T-cell (primary cell): ENCODE results near the gene LRRK1. TPM values are rescaled to one million over a fixed set of nuclear protein-coding genes. Genes with fewer than 3 reads are reported as not detected.

Experiments used
- ATAC-seq, 4 experiments: fragments of 200-7000 bp in 3 of 4; fragments of 150-1000 bp in 1 of 4; cut with Tn5 transposase; replicated peaks in 1 of 4; 1 replicate in 3 of 4; 2 replicates in 1 of 4; pipeline ENCODE4 v1.10.0; 2021; ENCODE audit warnings: moderate library complexity in 3 of 4, mild to moderate bottlenecking in 2 of 4, moderate number of reproducible peaks in 1 of 4
- CTCF ChIA-PET, 2 donors: fragments of 300-600 bp; sonication (Branson Sonifier 250); formaldehyde crosslinking; loops; one replicate each; lab custom pipeline; 2022; ENCODE audit warnings: antibody characterized with exemption in 2 of 2; lab: Charles Lee
- POLR2A ChIA-PET, 2 donors: fragments of 300-600 bp; sonication (Branson Sonifier 250); formaldehyde crosslinking; loops; one replicate each; lab custom pipeline; 2022; ENCODE audit warnings: antibody characterized with exemption in 2 of 2; lab: Charles Lee
- DNase-seq, 35 experiments: peaks; one replicate each; pipeline versions ENCODE4 v3.0.0 to v3.0.0-alpha.2; 2013 to 2023
- H3K27ac ChIP-seq: one replicate; pipeline ENCODE4 v1.5.1; 2013; ENCODE audit warnings: low read length
- H3K27me3 ChIP-seq, 2 experiments: replicated peaks in 1 of 2; 1 replicate in 1 of 2; 2 replicates in 1 of 2; pipeline versions ENCODE4 v1.6.1 to v1.7.0; 2013; ENCODE audit warnings: low read length in 1 of 2, mixed read lengths in 1 of 2; ENCODE audit not compliant: control insufficient read depth in 2 of 2, insufficient read depth in 2 of 2; ENCODE audit errors: extremely low read depth in 1 of 2
- H3K36me3 ChIP-seq, 2 donors: 1 replicate in 1 of 2; 2 replicates in 1 of 2; pipeline versions ENCODE4 v1.6.1 to v1.7.0; 2013; ENCODE audit warnings: low read length in 1 of 2; ENCODE audit not compliant: control insufficient read depth in 2 of 2, insufficient read depth in 1 of 2; ENCODE audit errors: extremely low read depth in 1 of 2
- H3K4me1 ChIP-seq, 2 experiments: 1 replicate in 1 of 2; 2 replicates in 1 of 2; pipeline versions ENCODE4 v1.6.1 to v1.7.0; 2013; ENCODE audit warnings: low read length in 2 of 2, mixed read lengths in 1 of 2; ENCODE audit not compliant: insufficient read depth in 2 of 2, control insufficient read depth in 1 of 2; ENCODE audit errors: extremely low read depth in 1 of 2
- H3K4me3 ChIP-seq, 2 donors: 1 replicate in 1 of 2; 2 replicates in 1 of 2; pipeline versions ENCODE4 v1.5.1 to v1.7.0; 2013; ENCODE audit warnings: mild to moderate bottlenecking in 2 of 2, low read length in 1 of 2, moderate library complexity in 1 of 2; ENCODE audit not compliant: control insufficient read depth in 1 of 2; ENCODE audit errors: extremely low read depth in 1 of 2
- H3K9me3 ChIP-seq: 2 replicates; pipeline ENCODE4 v1.7.0; 2013
- H3K27ac Mint-ChIP-seq, 2 donors: one replicate each; pipeline ENCODE4 v1.8.0; 2020 to 2021; ENCODE audit warnings: mild to moderate bottlenecking in 2 of 2, mixed read lengths in 2 of 2
- H3K27me3 Mint-ChIP-seq, 2 donors: one replicate each; pipeline ENCODE4 v1.8.0; 2021 to 2022; ENCODE audit warnings: mixed read lengths in 2 of 2
- H3K36me3 Mint-ChIP-seq: one replicate; pipeline ENCODE4 v1.8.0; 2021; ENCODE audit warnings: mixed read lengths
- H3K4me1 Mint-ChIP-seq, 3 donors: one replicate each; pipeline ENCODE4 v1.8.0; 2020 to 2022; ENCODE audit warnings: mixed read lengths in 3 of 3, mild to moderate bottlenecking in 1 of 3
- H3K4me3 Mint-ChIP-seq, 3 donors: one replicate each; pipeline ENCODE4 v1.8.0; 2020 to 2022; ENCODE audit warnings: mild to moderate bottlenecking in 3 of 3, mixed read lengths in 3 of 3, moderate library complexity in 3 of 3
- H3K9me3 Mint-ChIP-seq, 3 donors: one replicate each; pipeline ENCODE4 v1.8.0; 2020 to 2022; ENCODE audit warnings: mixed read lengths in 3 of 3
- WGBS: methylation state at CpG from one replicate; pipeline ENCODE4 v1.1.5; 2013; ENCODE audit warnings: missing lambda C conversion rate; ENCODE audit not compliant: insufficient coverage; 5-methylcytosine and 5-hydroxymethylcytosine counted together
- total RNA-seq, 35 experiments: library from RNA in 6 of 35; stranded (reverse) in 6 of 35; fragments of 120-200 nt in 1 of 35; gene quantifications; one replicate each; pipeline versions ENCODE4 v1.2.1 to v1.2.4 and lab custom pipeline; 2013 to 2026

LRRK1 gene
- total RNA-seq, 5 donors from 2014 or later (not counting 1 experiment from before 2014, with no cell fraction given), result 1.1 to 2.0 (median 1.7) TPM

GRCh38 chr15:100929641-100930042 lies 10.5 kb downstream of the LRRK1 start:
- CTCF ChIA-PET, result no interaction called here
- Mint-ChIP-seq H3K36me3 (no peaks in the 10 kb centered on the region), H3K27me3 (peaks cover 15 to 17% of the 10 kb centered on the region in 2 donors), H3K9me3 (no peaks in the 10 kb centered on the region), H3K27ac (no peak overlapping the region), H3K4me1 (peaks cover 0 to 4% (median 0%) of the 10 kb centered on the region in 3 donors), H3K4me3 (no peak overlapping the region)
- H3K27me3 ChIP-seq, result peaks cover 0 to 13% of the 10 kb centered on the region in 2 experiments
- ATAC-seq (no peak), DNase-seq (no peak)
- 69% methylated on average over 5 of the region's 6 CpGs for WGBS
- no peak overlapping the region for H3K27ac ChIP-seq
- H3K4me1 ChIP-seq, result no peaks in the 10 kb centered on the region
- POLR2A ChIA-PET, result no interaction called here
- H3K36me3 ChIP-seq, result no peaks in the 10 kb centered on the region
- no peaks in the 10 kb centered on the region for H3K9me3 ChIP-seq
- no peak overlapping the region for H3K4me3 ChIP-seq

DNA sequence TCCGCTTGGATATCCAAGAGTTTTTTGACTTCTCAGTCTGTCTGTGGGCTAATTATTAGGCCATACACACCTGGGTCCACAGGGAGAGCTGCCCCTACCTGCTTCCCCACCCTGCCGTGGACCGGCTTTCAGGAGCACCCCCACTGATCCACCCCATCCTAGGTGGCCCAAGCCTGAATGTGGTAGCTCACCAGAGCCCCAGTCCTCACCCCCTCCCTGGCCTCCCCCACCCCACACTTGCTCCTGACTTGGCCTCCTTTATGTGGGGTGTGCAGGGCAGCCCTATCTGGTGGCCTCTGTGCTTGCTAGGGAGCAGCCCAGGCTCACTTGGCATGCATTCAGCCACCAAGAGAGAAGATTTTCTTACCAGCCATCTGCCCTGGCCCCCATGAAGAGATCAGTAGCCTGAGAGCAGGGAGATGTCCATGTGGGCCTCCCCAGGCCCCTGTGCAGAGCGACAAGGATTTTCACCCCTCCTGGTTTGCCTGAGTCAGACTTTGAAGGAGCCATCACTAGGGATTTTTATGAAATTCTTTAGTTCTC lies 11.2 kb downstream of the LRRK1 start:
- Histone ChIP-seq H3K9me3 (no peaks in the 10 kb centered on the region), H3K27me3 (peaks cover 0 to 13% of the 10 kb centered on the region in 2 experiments), H3K4me3 (no peak overlapping the region), H3K36me3 (no peaks in the 10 kb centered on the region), H3K27ac (no peak overlapping the region), H3K4me1 (no peaks in the 10 kb centered on the region)
- Mint-ChIP-seq H3K27me3 (peaks cover 11 to 17% of the 10 kb centered on the region in 2 donors), H3K9me3 (no peaks in the 10 kb centered on the region), H3K4me1 (peaks cover 0 to 7% (median 0%) of the 10 kb centered on the region in 3 donors), H3K27ac (no peak overlapping the region), H3K4me3 (no peak overlapping the region), H3K36me3 (no peaks in the 10 kb centered on the region)
- ATAC-seq (no peak), DNase-seq (no peak)
- 100% methylated on average over 1 of the region's 4 CpGs for WGBS
- ChIA-PET POLR2A (no interaction called here), CTCF (no interaction called here)

GRCh38 chr15:100931143-100931890 lies 12.2 kb downstream of the LRRK1 start:
- Histone ChIP-seq H3K36me3 (no peaks in the 10 kb centered on the region), H3K4me1 (no peaks in the 10 kb centered on the region), H3K27ac (no peak overlapping the region), H3K4me3 (no peak overlapping the region), H3K27me3 (peaks cover 0 to 13% of the 10 kb centered on the region in 2 experiments), H3K9me3 (no peaks in the 10 kb centered on the region)
- ChIA-PET CTCF (no interaction called here), POLR2A (no interaction called here)
- WGBS, result 75% methylated on average over 9 of the region's 15 CpGs
- H3K36me3 Mint-ChIP-seq, result no peaks in the 10 kb centered on the region
- H3K27me3 Mint-ChIP-seq, result peaks cover 5 to 17% of the 10 kb centered on the region in 2 donors
- ATAC-seq (no peak), DNase-seq (no peak)
- peaks cover 0 to 7% (median 0%) of the 10 kb centered on the region in 3 donors for H3K4me1 Mint-ChIP-seq
- no peak overlapping the region for H3K27ac Mint-ChIP-seq
- H3K4me3 Mint-ChIP-seq, result no peak overlapping the region
- no peaks in the 10 kb centered on the region for H3K9me3 Mint-ChIP-seq

- ATAC-seq (no peak), DNase-seq (no peak)
- H3K27me3 ChIP-seq, result peaks cover 0 to 8% of the 10 kb centered on the region in 2 experiments
- H3K36me3 Mint-ChIP-seq, result no peaks in the 10 kb centered on the region
- no peak overlapping the region for H3K27ac Mint-ChIP-seq
- ChIA-PET POLR2A (no interaction called here), CTCF (no interaction called here)
- no peaks in the 10 kb centered on the region for H3K4me1 ChIP-seq
- H3K27ac ChIP-seq, result no peak overlapping the region
- 59% methylated on average over 5 of the region's 7 CpGs for WGBS
- H3K27me3 Mint-ChIP-seq, result peaks cover 5 to 17% of the 10 kb centered on the region in 2 donors
- no peaks in the 10 kb centered on the region for H3K9me3 Mint-ChIP-seq
- no peak overlapping the region for H3K4me3 ChIP-seq
- H3K9me3 ChIP-seq, result no peaks in the 10 kb centered on the region
- H3K4me1 Mint-ChIP-seq, result peaks cover 0 to 5% (median 0%) of the 10 kb centered on the region in 3 donors
- H3K36me3 ChIP-seq, result no peaks in the 10 kb centered on the region
- H3K4me3 Mint-ChIP-seq, result no peak overlapping the region
These were observed 13.7 kb downstream of the LRRK1 start for GRCh38 chr15:100932676-100933348.

- Histone ChIP-seq H3K27ac (no peak overlapping the region), H3K9me3 (no peaks in the 10 kb centered on the region), H3K4me1 (no peaks in the 10 kb centered on the region), H3K27me3 (peaks cover 0 to 3% of the 10 kb centered on the region in 2 experiments), H3K36me3 (no peaks in the 10 kb centered on the region), H3K4me3 (no peak overlapping the region)
- Mint-ChIP-seq H3K36me3 (no peaks in the 10 kb centered on the region), H3K4me1 (peaks cover 0 to 5% (median 0%) of the 10 kb centered on the region in 3 donors), H3K4me3 (no peak overlapping the region), H3K27ac (no peak overlapping the region), H3K27me3 (peaks cover 5 to 17% of the 10 kb centered on the region in 2 donors), H3K9me3 (no peaks in the 10 kb centered on the region)
- CTCF ChIA-PET, result interaction anchor here (0.7 kb wide), 2 partner anchors 29 to 742 kb away, joined by 8 to 9 read pairs; no protein-coding TSS in a partner anchor
- DNase-seq, result no peak
- ATAC-seq, result no peak
- POLR2A ChIA-PET, result no interaction called here
These were observed 15.0 kb downstream of the LRRK1 start for GRCh38 chr15:100934166-100934565.

GRCh38 chr15:100934726-100935125 lies 15.6 kb downstream of the LRRK1 start:
- Histone ChIP-seq H3K36me3 (no peaks in the 10 kb centered on the region), H3K27ac (no peak overlapping the region), H3K27me3 (peaks cover 0 to 3% of the 10 kb centered on the region in 2 experiments), H3K9me3 (no peaks in the 10 kb centered on the region), H3K4me1 (no peaks in the 10 kb centered on the region), H3K4me3 (no peak overlapping the region)
- ATAC-seq (no peak), DNase-seq (no peak)
- Mint-ChIP-seq H3K4me1 (peaks cover 0 to 5% (median 0%) of the 10 kb centered on the region in 3 donors), H3K27ac (no peak overlapping the region), H3K4me3 (no peak overlapping the region), H3K36me3 (no peaks in the 10 kb centered on the region), H3K27me3 (peaks cover 5 to 17% of the 10 kb centered on the region in 2 donors), H3K9me3 (no peaks in the 10 kb centered on the region)
- CTCF ChIA-PET, result interaction anchor here in 1 of 2 donors (0.6 to 0.7 kb wide), 2 partner anchors 12 to 743 kb away, joined by 3 to 8 read pairs; no protein-coding TSS in a partner anchor
- POLR2A ChIA-PET, result no interaction called here
